SK-N-SH (cell line): ENCODE results near the gene PLPPR2. TPM values are rescaled to one million over a fixed set of nuclear protein-coding genes. Genes with fewer than 3 reads are reported as not detected.

Experiments
- CTCF ChIA-PET: fragments of 300-600, 350-600 bp; formaldehyde crosslinking; extraction: SDS; loops from one replicate; lab custom pipeline; 2021; lab: Yijun Ruan, JAX
- POLR2A ChIA-PET: fragments of 350-600 bp; sonication (Branson Sonifier 250); formaldehyde crosslinking; extraction: SDS; loops from one replicate; lab custom pipeline; 2020; ENCODE audit warnings: antibody characterized with exemption, inconsistent platforms; lab: Yijun Ruan, JAX
- DNase-seq: peaks from one replicate; pipeline ENCODE4 v3.0.0; 2012
- H2AFZ ChIP-seq: fragments of 200-600 bp; sonication (generic); 2 replicates; pipeline ENCODE4 v1.8.1; 2016; ENCODE audit warnings: antibody characterized with exemption, mild to moderate bottlenecking, low read depth
- H3F3A ChIP-seq: fragments of 200-600 bp; sonication (generic); replicated peaks from 2 replicates; pipeline ENCODE3; 2016; ENCODE audit warnings: antibody characterized with exemption, mild to moderate bottlenecking; ENCODE audit not compliant: insufficient read depth
- H3K27ac ChIP-seq, 2 experiments: fragments of 200-500 bp in 1 of 2; fragments of 200-600 bp in 1 of 2; sonication (Bioruptor generic) in 1 of 2; sonication (generic), shearing (Covaris generic) in 1 of 2; 2 replicates each; pipeline versions ENCODE4 v1.5.1 to v1.6.1; 2014 to 2016; ENCODE audit warnings: low read depth in 2 of 2, inconsistent platforms in 1 of 2, low read length in 1 of 2, mild to moderate bottlenecking in 1 of 2, mixed read lengths in 1 of 2
- H3K27me3 ChIP-seq: fragments of 200-600 bp; sonication (generic), shearing (Covaris generic); 2 replicates; pipeline ENCODE4 v1.6.1; 2016; ENCODE audit warnings: mixed run types; ENCODE audit not compliant: insufficient read depth
- H3K36me3 ChIP-seq, 2 experiments: fragments of 200-500 bp in 1 of 2; fragments of 200-600 bp in 1 of 2; sonication (Bioruptor generic) in 1 of 2; sonication (generic) in 1 of 2; replicated peaks in 1 of 2; 2 replicates each; pipeline versions ENCODE3 to v1.5.1; 2014 to 2016; ENCODE audit warnings: low read length in 1 of 2, mild to moderate bottlenecking in 1 of 2; ENCODE audit not compliant: insufficient read depth in 2 of 2, control insufficient read depth in 1 of 2
- H3K4me1 ChIP-seq, 2 experiments: fragments of 200-500 bp in 1 of 2; fragments of 200-600 bp in 1 of 2; sonication (Bioruptor generic) in 1 of 2; sonication (generic), shearing (Covaris generic) in 1 of 2; 2 replicates each; pipeline versions ENCODE4 v1.5.1 to v1.6.1; 2014 to 2016; ENCODE audit warnings: low read depth in 1 of 2, low read length in 1 of 2, mixed run types in 1 of 2; ENCODE audit not compliant: insufficient read depth in 2 of 2, control insufficient read depth in 1 of 2
- H3K4me2 ChIP-seq: fragments of 200-600 bp; sonication (generic), shearing (Covaris generic); 2 replicates; pipeline ENCODE4 v1.6.1; 2017; ENCODE audit warnings: mixed run types
- H3K4me3 ChIP-seq, 2 experiments: fragments of 200-500 bp in 1 of 2; fragments of 200-600 bp in 1 of 2; sonication (Bioruptor generic) in 1 of 2; sonication (generic), shearing (Covaris generic) in 1 of 2; 2 replicates each; pipeline versions ENCODE4 v1.5.1 to v1.8.1; 2014 to 2016; ENCODE audit warnings: low read depth in 2 of 2, inconsistent platforms in 1 of 2, low read length in 1 of 2, mild to moderate bottlenecking in 1 of 2, mixed read lengths in 1 of 2, moderate library complexity in 1 of 2
- H3K79me2 ChIP-seq: fragments of 200-600 bp; sonication (generic); 2 replicates; pipeline ENCODE4 v1.8.1; 2017; ENCODE audit warnings: mild to moderate bottlenecking; ENCODE audit not compliant: insufficient read depth
- H3K9ac ChIP-seq: fragments of 200-600 bp; sonication (generic); 2 replicates; pipeline ENCODE4 v1.6.1; 2017; ENCODE audit warnings: mixed run types
- H3K9me2 ChIP-seq: fragments of 200-600 bp; sonication (generic); 2 replicates; pipeline ENCODE4 v1.6.1; 2017; ENCODE audit warnings: mixed run types
- H3K9me3 ChIP-seq: fragments of 200-600 bp; sonication (generic); 2 replicates; pipeline ENCODE4 v1.6.1; 2017; ENCODE audit warnings: mixed run types, mild to moderate bottlenecking, moderate library complexity
- H4K20me1 ChIP-seq: fragments of 200-600 bp; sonication (generic); 2 replicates; pipeline ENCODE4 v1.6.1; 2017; ENCODE audit warnings: mild to moderate bottlenecking, mixed run types; ENCODE audit not compliant: insufficient read depth
- CHD2 ChIP-seq: fragments of 150-350 bp; IDR thresholded peaks from 2 replicates; pipeline ENCODE4 v1.6.1; 2018; ENCODE audit warnings: low read length; ENCODE audit not compliant: partially characterized antibody
- EP300 ChIP-seq, 2 experiments: IDR thresholded peaks; 2 replicates each; pipeline versions ENCODE4 v1.4.0 to v1.6.1; 2012; ENCODE audit warnings: borderline replicate concordance in 1 of 2, low read depth in 1 of 2, low read length in 1 of 2
- EZH2phosphoT487 ChIP-seq: fragments of 200-600 bp; sonication (generic); IDR thresholded peaks from 2 replicates; pipeline ENCODE4 v1.6.1; 2017; ENCODE audit warnings: low read depth, mixed run types, mild to moderate bottlenecking, antibody characterized with exemption, moderate library complexity, borderline replicate concordance
- GABPA ChIP-seq: IDR thresholded peaks from 2 replicates; pipeline ENCODE4 v1.4.0; 2012; ENCODE audit warnings: low read depth, mild to moderate bottlenecking
- GATA2 ChIP-seq: sonication (generic); formaldehyde crosslinking; IDR thresholded peaks from 2 replicates; pipeline ENCODE4 v1.5.0; 2020; ENCODE audit warnings: mild to moderate bottlenecking, missing genetic modification reagents
- JUND ChIP-seq: IDR thresholded peaks from 2 replicates; pipeline ENCODE4 v1.4.0; 2012
- MEF2A ChIP-seq: IDR thresholded peaks from 2 replicates; pipeline ENCODE4 v1.4.0; 2012; ENCODE audit warnings: low read depth, borderline replicate concordance
- NFIC ChIP-seq: IDR thresholded peaks from 2 replicates; pipeline ENCODE4 v1.4.0; 2012; ENCODE audit warnings: borderline replicate concordance
- POLR2AphosphoS5 ChIP-seq: IDR thresholded peaks from 2 replicates; pipeline ENCODE4 v1.6.1; 2012; ENCODE audit warnings: low read depth, low read length
- RAD21 ChIP-seq: IDR thresholded peaks from 2 replicates; pipeline ENCODE4 v1.6.1; 2012; ENCODE audit warnings: mild to moderate bottlenecking, low read length
- RFX5 ChIP-seq: IDR thresholded peaks from 2 replicates; pipeline ENCODE4 v1.6.1; 2012; ENCODE audit warnings: mild to moderate bottlenecking, improper control_type of control experiment, low read length
- RXRA ChIP-seq: IDR thresholded peaks from 2 replicates; pipeline ENCODE4 v1.4.0; 2012; ENCODE audit warnings: low read depth, mild to moderate bottlenecking, borderline replicate concordance
- WGBS: methylation state at CpG from one replicate; pipeline ENCODE4 v1.1.6; 2017; ENCODE audit warnings: low lambda C conversion rate; 5-methylcytosine and 5-hydroxymethylcytosine counted together
- polyA plus RNA-seq, 3 experiments: library from polyadenylated mRNA; depleted of rRNA; stranded (reverse); fragments of >200 nt; gene quantifications; 2 replicates each; pipeline ENCODE4 v1.2.3, GENCODE V29; 2012
- TF ChIP-seq, protein P1 (sequence below): fragments of 200-600 bp; sonication (generic); IDR thresholded peaks from 2 replicates; pipeline ENCODE4 v1.6.1; 2017; ENCODE audit warnings: antibody characterized with exemption, mild to moderate bottlenecking, moderate library complexity
- TF ChIP-seq, protein P2 (sequence below): IDR thresholded peaks from 2 replicates; pipeline ENCODE4 v1.4.0; 2012; ENCODE audit warnings: low read depth, borderline replicate concordance
- TF ChIP-seq, protein P3 (sequence below): IDR thresholded peaks from 2 replicates; pipeline ENCODE4 v1.4.0; 2012; ENCODE audit warnings: low read depth, borderline replicate concordance
- TF ChIP-seq, protein P4 (sequence below): fragments of 150-350 bp; IDR thresholded peaks from 2 replicates; pipeline ENCODE4 v1.6.1; 2016; ENCODE audit warnings: mild to moderate bottlenecking, low read depth, low read length
- TF ChIP-seq, protein P5 (sequence below): IDR thresholded peaks from 2 replicates; pipeline ENCODE4 v1.4.0; 2012; ENCODE audit warnings: low read depth
- TF ChIP-seq, protein P6 (sequence below): fragments of 150-350 bp; IDR thresholded peaks from 2 replicates; pipeline ENCODE4 v1.6.1; 2017; ENCODE audit warnings: antibody characterized with exemption, low read length, low read depth, borderline replicate concordance

PLPPR2 gene
- polyA plus RNA-seq, 1 of the 3 experiments (the other 2 are of a cell fraction): 26.2 TPM

DNA sequence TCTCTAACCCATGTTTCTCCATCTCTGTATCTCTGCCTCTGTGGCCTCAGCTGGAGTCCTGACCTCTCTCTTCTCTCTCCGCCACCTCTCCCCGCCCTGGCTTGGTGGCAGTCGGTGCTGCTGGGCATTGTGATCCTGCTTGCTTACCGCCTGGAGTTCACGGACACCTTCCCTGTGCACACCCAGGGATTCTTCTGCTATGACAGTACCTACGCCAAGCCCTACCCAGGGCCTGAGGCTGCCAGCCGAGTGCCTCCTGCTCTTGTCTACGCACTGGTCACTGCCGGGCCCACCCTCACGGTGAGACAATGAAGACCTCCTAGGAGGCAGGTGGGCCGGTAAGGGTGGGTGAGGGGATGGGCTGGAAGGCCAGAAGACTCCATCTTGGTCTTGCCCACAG is 4.2 kb downstream of the PLPPR2 start:
- Histone ChIP-seq H3K4me2 (no peak overlapping the region), H3F3A (no peaks in the 10 kb centered on the region), H3K79me2 (peaks cover 5% of the 10 kb centered on the region), H3K9me2 (no peaks in the 10 kb centered on the region), H3K4me3 (no peak overlapping the region), H3K4me1 (peaks cover 0 to 18% of the 10 kb centered on the region in 2 experiments; a peak in 1 of 4 replicates), H4K20me1 (no peaks in the 10 kb centered on the region), H2AFZ (no peak overlapping the region), H3K36me3 (peaks cover 0 to 9% of the 10 kb centered on the region in 2 experiments), H3K27me3 (no peaks in the 10 kb centered on the region), H3K27ac (no peak overlapping the region), H3K9me3 (no peaks in the 10 kb centered on the region), H3K9ac (no peak overlapping the region)
- CTCF ChIA-PET: interaction anchor here (1.7 kb wide), 1 partner anchor 22 kb away, joined by 5 read pairs; no protein-coding TSS in a partner anchor
- DNase-seq: no peak
- POLR2A ChIA-PET: no interaction called here
- TF ChIP-seq JUND (no peak), RXRA (no peak), POLR2AphosphoS5 (no peak), GATA2 (CRISPR knock-in tag) (no peak), NFIC (no peak), EZH2phosphoT487 (no peak), CHD2 (no peak), GABPA (no peak), RAD21 (no peak), MEF2A (no peak), RFX5 (no peak), EP300 (IDR thresholded peaks at IDR 0.05; ENCODE audit: borderline replicate concordance in 1 of 2, low read depth in 1 of 2, low read length in 1 of 2) (no peak)
- TF ChIP-seq, protein P1, sequence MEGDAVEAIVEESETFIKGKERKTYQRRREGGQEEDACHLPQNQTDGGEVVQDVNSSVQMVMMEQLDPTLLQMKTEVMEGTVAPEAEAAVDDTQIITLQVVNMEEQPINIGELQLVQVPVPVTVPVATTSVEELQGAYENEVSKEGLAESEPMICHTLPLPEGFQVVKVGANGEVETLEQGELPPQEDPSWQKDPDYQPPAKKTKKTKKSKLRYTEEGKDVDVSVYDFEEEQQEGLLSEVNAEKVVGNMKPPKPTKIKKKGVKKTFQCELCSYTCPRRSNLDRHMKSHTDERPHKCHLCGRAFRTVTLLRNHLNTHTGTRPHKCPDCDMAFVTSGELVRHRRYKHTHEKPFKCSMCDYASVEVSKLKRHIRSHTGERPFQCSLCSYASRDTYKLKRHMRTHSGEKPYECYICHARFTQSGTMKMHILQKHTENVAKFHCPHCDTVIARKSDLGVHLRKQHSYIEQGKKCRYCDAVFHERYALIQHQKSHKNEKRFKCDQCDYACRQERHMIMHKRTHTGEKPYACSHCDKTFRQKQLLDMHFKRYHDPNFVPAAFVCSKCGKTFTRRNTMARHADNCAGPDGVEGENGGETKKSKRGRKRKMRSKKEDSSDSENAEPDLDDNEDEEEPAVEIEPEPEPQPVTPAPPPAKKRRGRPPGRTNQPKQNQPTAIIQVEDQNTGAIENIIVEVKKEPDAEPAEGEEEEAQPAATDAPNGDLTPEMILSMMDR: no peak
- TF ChIP-seq, protein P2, sequence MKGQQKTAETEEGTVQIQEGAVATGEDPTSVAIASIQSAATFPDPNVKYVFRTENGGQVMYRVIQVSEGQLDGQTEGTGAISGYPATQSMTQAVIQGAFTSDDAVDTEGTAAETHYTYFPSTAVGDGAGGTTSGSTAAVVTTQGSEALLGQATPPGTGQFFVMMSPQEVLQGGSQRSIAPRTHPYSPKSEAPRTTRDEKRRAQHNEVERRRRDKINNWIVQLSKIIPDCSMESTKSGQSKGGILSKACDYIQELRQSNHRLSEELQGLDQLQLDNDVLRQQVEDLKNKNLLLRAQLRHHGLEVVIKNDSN: no peak
- TF ChIP-seq, protein P3, sequence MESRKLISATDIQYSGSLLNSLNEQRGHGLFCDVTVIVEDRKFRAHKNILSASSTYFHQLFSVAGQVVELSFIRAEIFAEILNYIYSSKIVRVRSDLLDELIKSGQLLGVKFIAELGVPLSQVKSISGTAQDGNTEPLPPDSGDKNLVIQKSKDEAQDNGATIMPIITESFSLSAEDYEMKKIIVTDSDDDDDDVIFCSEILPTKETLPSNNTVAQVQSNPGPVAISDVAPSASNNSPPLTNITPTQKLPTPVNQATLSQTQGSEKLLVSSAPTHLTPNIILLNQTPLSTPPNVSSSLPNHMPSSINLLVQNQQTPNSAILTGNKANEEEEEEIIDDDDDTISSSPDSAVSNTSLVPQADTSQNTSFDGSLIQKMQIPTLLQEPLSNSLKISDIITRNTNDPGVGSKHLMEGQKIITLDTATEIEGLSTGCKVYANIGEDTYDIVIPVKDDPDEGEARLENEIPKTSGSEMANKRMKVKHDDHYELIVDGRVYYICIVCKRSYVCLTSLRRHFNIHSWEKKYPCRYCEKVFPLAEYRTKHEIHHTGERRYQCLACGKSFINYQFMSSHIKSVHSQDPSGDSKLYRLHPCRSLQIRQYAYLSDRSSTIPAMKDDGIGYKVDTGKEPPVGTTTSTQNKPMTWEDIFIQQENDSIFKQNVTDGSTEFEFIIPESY: no peak
- TF ChIP-seq, protein P4, sequence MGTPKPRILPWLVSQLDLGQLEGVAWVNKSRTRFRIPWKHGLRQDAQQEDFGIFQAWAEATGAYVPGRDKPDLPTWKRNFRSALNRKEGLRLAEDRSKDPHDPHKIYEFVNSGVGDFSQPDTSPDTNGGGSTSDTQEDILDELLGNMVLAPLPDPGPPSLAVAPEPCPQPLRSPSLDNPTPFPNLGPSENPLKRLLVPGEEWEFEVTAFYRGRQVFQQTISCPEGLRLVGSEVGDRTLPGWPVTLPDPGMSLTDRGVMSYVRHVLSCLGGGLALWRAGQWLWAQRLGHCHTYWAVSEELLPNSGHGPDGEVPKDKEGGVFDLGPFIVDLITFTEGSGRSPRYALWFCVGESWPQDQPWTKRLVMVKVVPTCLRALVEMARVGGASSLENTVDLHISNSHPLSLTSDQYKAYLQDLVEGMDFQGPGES: no peak
- TF ChIP-seq, protein P5, sequence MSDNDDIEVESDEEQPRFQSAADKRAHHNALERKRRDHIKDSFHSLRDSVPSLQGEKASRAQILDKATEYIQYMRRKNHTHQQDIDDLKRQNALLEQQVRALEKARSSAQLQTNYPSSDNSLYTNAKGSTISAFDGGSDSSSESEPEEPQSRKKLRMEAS: no peak
- TF ChIP-seq, protein P6, sequence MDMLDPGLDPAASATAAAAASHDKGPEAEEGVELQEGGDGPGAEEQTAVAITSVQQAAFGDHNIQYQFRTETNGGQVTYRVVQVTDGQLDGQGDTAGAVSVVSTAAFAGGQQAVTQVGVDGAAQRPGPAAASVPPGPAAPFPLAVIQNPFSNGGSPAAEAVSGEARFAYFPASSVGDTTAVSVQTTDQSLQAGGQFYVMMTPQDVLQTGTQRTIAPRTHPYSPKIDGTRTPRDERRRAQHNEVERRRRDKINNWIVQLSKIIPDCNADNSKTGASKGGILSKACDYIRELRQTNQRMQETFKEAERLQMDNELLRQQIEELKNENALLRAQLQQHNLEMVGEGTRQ: no peak
- 92% methylated on average over 8 of the region's 11 CpGs for WGBS
